ENCODE data around the gene CYP4F12.
"Not testable (repeated sequence)": the region's sequence is repeated elsewhere in the genome, so short reads cannot be mapped to it uniquely, and the experiment has no call there.

Gene CYP4F12

DNA sequence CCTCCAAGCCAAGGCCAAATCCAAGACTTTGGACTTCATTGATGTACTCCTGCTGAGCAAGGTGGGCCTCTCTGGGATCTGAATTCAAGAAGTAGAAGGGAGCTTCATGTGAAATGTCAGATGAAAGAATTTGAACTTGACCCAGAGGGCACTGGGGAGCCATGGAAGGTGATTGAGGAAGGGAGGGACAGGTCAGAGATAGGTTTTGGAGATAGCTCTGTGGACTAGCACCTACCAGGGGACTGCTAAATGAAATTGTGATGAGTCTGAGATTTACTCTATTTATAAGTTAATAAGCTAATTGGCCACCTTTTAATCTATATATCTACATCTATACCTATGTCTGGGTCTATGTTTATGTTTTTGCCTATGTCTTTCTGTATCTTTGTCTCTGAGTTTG is 22.8 kb upstream of the CYP4F12 start:
- not testable (repeated sequence) for DNase-seq (ENCODE audit: low spot score)

DNA sequence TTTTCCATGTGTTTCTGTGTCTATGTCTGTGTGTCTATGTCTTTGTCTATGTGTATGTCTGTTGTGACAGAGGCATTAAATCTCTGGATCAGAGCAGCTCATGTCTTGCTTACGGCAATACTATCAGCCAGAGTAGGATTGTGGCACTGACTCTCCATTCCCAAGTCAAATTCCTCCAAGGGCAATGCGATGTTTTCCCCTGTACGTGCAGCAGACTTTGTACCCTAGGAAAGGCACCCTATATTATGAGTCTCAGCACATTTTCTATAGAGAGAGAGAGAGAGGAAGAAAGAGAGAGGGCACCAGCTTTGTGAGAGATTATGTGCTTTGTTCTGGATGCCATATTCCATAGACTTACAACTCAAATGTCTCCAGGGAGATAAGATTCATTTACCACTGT is 21.1 kb upstream of the CYP4F12 start:
- DNase-seq (ENCODE audit: low spot score), result no peak

DNA sequence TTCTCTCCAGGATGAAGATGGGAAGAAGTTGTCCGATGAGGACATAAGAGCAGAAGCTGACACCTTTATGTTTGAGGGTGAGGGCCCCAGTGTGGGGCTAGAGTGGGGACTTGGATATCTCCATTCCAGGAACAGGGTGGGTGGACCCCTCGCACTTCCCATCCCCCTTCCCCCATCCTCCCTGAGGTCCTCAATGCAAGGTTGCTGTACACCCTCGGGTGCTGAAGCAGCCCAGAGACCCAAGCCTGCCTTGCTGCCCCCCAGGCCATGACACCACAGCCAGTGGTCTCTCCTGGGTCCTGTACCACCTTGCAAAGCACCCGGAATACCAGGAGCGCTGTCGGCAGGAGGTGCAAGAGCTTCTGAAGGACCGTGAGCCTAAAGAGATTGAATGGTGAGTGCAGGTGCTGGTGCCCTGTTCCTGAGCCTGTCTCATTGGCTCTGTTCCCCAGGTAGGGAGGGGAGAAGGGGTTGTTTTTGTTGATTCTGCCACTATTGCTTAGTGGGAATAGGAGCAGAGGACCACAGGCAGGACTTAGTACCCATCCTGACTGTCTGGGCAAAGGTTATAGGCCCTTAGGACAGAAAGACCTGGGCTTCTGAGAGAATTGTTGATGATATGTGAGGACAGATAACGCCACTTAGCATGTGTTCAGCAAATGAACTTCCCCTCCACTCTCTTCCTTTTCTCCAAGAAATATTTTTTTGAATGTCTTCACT is 20.2 kb upstream of the CYP4F12 start:
- no peak for DNase-seq (ENCODE audit: low spot score)

DNA sequence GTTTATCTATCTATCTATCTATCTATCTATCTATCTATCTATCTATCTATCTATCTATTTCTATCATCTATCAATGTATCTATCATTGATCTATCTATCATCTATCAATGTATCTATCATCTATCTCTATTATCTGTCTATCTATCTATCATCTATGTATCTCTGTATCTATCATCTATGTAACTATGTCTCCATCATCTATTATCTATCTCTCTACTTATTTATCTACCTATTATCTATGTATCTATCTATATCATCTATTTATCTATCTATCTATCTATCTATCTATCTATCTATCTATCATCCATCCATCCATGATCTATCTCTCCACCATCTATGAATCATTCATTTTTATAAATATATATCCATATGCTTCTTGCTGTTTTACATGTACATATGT is 16.4 kb upstream of the CYP4F12 start:
- no peak for DNase-seq (ENCODE audit: low spot score)

DNA sequence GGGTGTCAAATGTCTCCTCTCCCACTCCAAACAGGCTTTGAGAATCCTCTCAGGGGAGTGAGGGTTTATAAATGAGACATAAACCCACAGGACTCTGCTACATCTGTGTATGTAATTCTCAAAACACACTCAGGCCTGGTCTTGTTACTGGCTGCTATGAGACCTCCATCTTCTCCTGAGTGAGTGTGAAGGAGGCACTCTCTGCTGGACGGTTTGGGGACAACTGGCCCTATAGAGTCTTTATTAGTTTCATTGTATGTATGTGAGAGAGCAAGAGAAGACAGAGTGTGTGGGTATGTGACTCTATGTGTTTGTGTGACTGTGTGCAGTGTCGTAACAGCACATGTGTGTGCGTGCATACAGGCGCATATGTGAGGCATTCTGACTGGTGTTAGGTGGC is 9.6 kb upstream of the CYP4F12 start:
- no peak for DNase-seq (ENCODE audit: low spot score)

DNA sequence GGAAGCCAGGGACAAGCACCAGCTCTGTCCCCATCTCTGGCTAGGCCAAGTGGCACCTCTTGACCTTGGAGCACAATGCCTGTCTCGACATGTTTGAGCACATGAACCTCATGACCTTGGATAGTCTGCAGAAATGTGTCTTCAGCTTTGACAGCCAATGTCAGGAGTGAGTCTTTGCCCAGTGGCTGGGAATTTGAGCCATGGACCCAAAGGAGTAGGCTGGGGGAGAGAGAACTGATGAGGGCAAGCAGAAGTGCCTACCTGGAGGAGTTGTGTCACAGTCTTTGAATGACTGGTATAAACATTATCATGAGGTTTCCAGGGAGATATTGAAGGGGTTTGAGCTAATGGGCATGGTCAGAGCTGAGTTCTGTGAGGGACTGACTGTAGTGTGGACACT is 6.7 kb upstream of the CYP4F12 start:
- no peak for DNase-seq (ENCODE audit: low spot score)

DNA sequence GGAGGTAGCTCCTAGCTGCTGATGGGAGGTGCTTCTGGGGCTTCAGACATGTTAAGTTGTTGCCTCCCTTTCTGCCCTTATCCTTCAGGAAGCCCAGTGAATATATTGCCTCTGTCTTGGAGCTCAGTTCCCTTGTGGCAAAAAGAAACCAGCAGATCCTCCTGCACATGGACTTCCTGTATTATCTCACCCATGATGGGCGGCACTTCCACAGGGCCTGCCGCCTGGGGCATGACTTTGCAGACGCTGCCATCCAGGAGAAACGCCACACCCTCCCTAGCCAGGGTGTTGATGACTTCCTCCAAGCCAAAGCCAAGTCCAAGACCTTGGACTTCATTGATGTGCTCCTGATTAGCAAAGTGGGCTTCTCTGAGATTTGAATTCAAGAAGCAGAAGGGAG is 6.0 kb upstream of the CYP4F12 start:
- no peak for DNase-seq (ENCODE audit: low spot score)

DNA sequence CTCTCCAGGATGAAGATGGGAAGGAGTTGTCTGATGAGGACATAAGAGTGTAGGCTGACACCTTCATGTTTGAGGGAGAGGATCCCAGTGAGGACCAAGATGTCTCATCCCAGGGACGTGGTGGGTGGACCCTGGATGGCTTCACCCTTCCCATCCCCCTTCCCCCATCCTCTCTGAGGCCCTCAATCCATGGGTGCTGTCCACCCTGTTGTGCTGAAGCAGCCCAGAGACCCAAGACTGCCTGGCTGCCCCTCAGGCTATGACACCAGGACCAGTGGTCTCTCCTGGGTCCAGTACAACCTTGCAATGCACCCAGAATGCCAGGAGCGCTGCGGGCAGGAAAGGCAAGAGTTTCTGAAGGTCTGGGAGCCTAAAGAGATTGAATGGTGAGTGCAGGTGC is 3.4 kb upstream of the CYP4F12 start:
- no peak for DNase-seq (ENCODE audit: low spot score)

DNA sequence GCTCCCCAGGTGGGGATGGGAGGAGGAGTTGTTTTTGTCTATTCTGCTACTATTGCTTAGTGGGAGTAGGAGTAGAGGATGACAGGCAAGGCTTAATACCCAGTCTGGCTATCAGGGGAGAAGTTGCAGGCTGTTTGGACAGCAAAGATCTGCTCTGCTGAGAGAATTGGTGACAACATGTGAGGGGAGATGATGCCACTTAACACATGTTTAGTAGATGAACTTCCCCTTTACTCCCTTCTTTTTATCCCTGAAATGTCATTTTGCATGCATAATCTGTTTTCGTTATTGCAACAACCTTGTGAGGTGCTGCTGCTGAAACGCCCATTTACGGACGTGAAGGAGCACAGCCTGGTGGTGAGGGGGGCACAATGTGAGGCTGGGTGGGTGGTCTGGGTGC is 3.0 kb upstream of the CYP4F12 start:
- DNase-seq (ENCODE audit: low spot score), result no peak

DNA sequence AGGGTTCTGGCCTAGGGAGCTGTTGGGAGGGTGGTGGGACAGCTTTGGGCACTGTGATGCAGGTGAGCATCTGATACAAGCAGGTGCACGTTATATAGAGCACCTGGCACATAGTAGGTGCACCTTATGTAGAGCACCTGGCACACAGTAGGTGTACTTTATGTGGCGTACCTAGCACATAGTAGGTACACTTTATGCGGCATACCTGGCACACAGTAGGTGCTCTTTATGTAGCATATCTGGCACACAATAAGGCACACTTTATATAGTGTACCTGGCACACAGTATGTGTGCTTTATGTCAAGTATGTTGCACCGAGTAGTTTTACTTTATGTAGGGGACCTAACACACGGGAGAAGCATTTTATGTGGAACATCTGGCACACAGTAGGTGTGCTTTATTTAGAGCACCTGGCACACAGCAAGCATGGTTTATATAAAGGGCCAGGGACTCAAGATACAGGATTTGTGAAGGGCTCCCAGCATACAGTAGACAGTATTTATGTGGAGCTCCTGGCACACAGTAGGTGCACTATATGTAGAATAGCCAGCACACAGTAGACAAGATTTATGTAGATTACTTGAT is 1.6 kb upstream of the CYP4F12 start:
- DNase-seq (ENCODE audit: low spot score), result no peak

DNA sequence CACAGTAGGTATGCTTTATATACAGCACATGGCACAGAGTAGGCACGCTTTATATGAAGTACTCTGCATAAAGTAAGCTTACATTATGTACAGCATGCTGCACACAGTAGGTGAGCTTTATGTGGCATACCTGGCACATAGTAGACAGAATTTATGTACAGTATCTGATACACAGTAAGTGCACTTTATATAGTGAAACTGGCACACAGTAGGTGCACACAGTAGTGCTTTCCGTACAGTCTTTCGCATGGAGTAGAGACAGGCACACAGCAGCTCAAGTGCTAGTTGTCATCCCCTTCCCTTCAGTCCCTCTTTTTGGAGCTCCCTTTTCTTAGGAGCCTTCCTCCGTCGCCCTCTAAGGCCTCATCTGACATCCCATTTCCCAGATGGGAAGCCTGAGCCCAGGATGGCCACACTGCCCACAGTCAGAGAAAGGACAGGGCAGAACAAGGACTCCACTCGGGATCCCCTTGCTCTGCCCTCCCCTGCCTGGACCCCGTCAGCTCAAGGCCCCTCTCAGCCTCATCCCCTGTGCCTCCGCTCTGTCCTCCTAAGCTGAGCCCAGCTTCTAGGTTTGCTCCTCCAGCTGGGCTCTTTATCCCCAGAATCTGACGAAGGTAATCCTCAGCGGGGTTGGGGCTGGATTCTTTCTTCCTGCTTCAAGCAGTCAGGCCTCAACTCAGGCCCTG is 852 bp upstream of the CYP4F12 start:
- no peak for DNase-seq (ENCODE audit: low spot score)

DNA sequence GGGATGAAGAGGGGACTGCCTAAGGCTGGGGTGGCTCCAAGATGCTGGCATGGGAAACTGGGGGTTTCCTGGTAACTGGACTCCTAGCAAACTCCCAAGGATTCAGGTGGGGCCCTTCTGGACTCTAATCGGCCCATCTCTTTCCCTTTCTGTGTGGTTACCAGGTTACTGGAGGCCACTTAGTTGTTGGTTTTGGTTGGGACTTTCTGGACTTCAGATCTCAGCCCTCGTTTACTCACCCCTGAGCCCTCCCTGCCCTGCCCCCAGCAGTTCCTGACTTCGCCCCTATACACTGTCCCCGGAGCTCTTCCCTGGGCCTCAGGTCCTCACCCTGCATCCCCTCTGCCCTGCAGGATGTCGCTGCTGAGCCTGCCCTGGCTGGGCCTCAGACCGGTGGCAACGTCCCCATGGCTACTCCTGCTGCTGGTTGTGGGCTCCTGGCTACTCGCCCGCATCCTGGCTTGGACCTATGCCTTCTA is 328 bp downstream of the CYP4F12 start:
- no peak for DNase-seq (ENCODE audit: low spot score)

DNA sequence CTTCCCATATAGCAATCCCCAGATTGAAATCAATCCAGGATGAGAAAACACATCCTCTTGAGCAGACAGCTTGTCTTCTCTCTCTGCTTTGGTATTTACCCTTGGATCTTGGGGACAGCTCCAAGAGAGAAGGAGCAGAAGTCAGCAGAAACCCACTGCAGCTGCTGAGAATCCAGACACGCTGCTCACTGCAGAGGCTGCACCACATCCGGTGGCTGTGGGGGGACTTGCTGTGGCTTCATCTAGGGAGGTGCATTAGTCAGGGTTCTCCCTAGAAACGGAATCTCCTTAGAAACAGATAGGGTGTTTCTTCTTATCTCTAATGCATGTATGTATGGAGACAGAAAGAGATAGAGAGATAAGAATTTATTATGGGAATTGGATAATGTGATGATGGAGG is 2.7 kb downstream of the CYP4F12 start:
- no peak for DNase-seq (ENCODE audit: low spot score)

DNA sequence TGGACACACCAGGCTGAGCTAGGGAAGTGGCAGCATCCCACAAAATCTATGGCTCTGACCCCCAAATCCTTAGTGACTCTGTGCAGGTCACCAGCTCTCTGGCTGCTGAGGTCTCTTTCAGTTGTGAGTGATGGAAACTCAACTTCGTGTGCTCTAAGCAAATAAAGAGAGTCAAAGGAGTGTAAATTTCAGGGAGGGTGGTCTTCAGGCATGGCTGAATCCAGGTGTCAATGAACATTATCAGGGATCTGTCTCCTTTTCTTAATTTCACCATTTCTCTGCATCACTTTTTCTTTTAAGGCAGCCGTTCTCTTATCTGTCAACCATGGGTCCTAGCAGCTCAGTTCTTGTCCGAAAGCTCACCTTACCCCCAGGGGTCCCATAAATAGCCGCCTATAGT is 6.2 kb downstream of the CYP4F12 start:
- no peak for DNase-seq (ENCODE audit: low spot score)

DNA sequence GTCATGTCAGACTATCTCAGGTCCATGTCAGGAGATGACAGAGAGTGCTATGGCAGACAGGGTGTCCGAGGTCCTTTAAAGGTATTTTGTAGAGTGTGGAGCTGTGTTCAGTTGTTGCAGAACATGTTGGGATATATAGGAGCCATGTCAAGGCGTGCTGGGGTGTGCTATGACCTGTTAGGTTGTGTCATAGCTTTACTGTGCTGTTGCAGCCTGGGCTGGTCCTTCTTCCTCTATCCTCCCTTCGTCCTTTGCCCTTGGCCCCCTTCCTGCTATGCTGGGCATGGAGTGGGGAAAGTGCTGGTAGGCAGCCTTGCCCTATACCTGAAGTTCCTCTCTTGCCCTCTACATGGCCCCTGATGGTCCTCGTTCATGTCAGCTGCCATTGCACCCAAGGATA is 7.0 kb downstream of the CYP4F12 start:
- not testable (repeated sequence) for DNase-seq (ENCODE audit: low spot score)

DNA sequence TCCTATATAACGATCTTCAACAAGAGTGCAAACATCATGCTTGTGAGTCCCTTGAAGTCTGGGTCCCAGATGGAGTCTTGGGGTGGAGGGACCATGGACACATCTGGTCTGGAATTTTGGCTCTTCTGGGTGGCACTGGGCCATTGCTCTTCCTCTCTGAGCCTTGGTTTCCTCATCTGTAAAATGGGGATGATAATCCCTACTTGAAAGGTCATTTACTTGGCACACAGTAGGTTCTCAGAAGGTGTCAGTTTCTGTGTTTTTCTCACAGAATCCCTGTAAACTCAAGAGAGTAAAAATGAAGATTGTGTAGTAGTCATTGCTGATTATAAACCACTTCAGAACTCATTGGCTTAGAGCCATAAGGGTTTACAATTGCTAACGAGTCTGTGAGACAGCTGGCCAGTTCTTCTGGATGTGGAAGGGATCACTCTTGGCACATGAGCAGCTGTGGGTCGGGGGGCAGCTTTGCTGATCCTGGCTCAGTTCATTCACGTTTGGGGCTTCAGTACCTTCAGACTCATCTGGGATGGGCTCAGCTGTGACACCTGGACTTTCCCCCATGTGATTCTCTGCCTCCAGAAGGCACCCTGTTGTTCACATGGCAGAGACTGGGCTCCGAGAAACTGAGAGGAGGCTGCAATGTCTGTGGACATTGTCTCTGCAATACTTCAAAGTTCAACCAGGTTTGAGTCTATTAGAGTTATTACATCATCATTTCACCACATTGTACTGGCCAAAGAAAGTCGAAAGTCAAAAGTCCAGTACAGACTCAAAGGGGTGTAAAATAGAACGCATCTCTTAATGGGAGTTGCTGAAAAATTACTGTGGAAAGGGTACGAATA is 7.8 kb downstream of the CYP4F12 start:
- no peak for DNase-seq (ENCODE audit: low spot score)

DNA sequence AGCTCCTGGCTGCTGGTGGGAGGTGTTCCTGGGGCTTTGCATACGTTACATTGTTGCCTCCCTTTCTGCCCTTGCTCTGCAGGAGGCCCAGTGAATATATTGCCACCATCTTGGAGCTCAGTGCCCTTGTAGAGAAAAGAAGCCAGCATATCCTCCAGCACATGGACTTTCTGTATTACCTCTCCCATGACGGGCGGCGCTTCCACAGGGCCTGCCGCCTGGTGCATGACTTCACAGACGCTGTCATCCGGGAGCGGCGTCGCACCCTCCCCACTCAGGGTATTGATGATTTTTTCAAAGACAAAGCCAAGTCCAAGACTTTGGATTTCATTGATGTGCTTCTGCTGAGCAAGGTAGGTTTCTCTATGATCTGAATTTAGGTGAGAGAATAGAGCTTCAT is 10.5 kb downstream of the CYP4F12 start:
- DNase-seq (ENCODE audit: low spot score), result no peak

DNA sequence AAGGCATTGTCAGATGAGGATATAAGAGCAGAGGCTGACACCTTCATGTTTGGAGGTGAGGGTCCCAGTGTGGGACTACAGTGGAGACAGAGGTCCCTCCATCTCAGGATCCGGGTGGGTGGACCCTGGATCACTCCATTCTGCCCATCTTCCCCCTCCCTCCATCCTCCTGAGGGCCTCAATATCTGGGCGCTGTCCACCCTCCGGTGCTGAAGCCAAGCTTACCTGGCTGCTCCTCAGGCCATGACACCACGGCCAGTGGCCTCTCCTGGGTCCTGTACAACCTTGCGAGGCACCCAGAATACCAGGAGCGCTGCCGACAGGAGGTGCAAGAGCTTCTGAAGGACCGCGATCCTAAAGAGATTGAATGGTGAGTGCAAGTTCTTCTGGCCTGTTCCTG is 11.9 kb downstream of the CYP4F12 start:
- no peak for DNase-seq (ENCODE audit: low spot score)

DNA sequence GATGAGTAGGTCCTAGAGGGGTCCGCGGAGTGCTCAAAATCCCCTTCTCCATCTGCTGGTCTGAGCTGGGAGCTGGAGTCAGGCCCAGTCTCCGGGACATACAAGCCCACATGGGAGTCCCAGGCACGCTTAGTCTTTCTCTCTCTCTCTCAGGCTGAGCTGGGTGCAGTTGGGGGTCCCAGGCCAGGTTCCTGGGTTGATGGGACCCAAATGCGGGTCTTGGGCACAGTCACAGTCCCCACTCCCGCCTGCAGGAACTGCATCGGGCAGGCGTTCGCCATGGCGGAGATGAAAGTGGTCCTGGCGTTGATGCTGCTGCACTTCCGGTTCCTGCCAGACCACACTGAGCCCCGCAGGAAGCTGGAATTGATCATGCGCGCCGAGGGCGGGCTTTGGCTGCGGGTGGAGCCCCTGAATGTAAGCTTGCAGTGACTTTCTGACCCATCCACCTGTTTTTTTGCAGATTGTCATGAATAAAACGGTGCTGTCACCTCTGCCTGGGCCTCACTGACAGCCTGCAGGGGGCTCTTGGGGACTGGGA is 23.8 kb downstream of the CYP4F12 start:
- no peak for DNase-seq (ENCODE audit: low spot score)

DNA sequence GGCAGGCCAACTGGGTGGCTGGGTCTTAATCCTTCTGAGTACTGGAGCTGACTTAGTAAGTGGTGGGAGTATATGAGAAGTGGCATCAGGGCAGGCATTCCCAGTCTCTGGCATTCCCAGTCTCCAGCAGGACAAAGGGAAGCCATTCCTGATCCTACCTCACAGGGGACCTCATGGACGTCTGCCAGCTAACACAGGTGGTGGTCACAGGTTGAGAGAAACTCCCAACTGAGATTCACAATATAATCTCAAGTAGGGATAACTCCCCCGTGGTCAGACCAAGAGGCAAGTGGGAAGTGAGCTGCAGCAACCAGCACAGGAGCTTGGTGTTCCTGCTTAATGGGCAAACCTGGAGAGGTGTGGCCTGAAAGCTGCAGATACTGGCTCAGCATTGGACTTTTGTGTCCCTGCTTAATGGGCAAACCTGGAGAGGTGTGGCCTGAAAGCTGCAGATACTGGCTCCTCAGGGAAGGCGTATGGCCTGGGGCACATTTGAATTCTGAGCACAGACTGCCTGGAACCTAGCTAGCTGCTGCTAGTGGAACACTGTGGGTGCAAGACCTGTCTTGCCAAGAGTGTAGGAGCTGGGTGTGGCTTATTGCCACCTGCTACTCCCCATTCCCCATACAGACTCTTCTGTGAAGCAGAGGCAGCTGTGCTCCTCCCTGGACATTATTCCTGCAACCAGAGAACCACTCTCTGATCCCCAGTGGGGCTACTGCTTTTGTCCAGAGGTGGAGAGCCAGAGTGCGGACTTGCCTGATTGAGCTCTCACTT is 29.1 kb downstream of the CYP4F12 start:
- DNase-seq (ENCODE audit: low spot score), result no peak

DNA sequence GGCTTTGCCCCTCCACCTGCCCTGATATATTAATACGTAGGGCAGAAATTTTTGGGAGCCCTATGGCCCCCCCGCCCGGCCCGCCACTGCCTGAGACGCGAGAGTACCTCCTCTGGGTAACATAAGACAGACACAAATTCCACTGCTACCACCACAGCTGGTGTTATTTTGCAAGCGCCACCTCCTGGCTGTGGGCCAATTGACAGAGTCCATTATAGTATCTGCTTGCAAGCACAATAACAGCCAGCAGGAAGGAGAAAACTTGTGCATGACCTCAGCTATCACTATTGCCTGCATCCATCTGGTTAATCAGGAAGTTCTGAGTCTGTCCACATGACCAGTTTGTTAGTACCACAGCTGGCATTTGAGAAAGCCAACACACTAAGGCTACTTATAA is 29.6 kb downstream of the CYP4F12 start:
- DNase-seq (ENCODE audit: low spot score), result peak; percentile 0

Data from putamen (tissue), 1 donor.